Karpas-422 (cell line): Measurements from ENCODE around the gene UPK1B. TPM values are rescaled to one million over a fixed set of nuclear protein-coding genes. Genes with fewer than 3 reads are reported as not detected.
"Not testable (repeated sequence)": the region's sequence is repeated elsewhere in the genome, so short reads cannot be mapped to it uniquely, and the experiment has no call there.

ENCODE experiments used
- DNase-seq: peaks from one replicate; pipeline ENCODE4 v3.0.0-alpha.2; 2015
- H2AFZ ChIP-seq: fragments of 200-600 bp; sonication (generic); 2 replicates; pipeline ENCODE4 v1.6.1; 2014; ENCODE audit warnings: antibody characterized with exemption, low read length, mixed read lengths
- H3K27ac ChIP-seq: fragments of 200-600 bp; sonication (generic); 2 replicates; pipeline ENCODE4 v1.5.1; 2014; ENCODE audit warnings: mild to moderate bottlenecking, low read length, moderate library complexity
- H3K27me3 ChIP-seq: fragments of 200-600 bp; sonication (generic); 2 replicates; pipeline ENCODE4 v1.6.1; 2014; ENCODE audit warnings: low read length, mixed read lengths
- H3K36me3 ChIP-seq: fragments of 200-600 bp; sonication (generic); 2 replicates; pipeline ENCODE4 v1.6.1; 2014; ENCODE audit warnings: low read length, mixed read lengths; ENCODE audit not compliant: insufficient read depth
- H3K4me1 ChIP-seq: fragments of 200-600 bp; sonication (generic); 2 replicates; pipeline ENCODE4 v1.6.1; 2014; ENCODE audit warnings: mild to moderate bottlenecking, low read length, mixed read lengths
- H3K4me2 ChIP-seq: fragments of 200-600 bp; sonication (generic); 2 replicates; pipeline ENCODE4 v1.6.1; 2014; ENCODE audit warnings: low read length, low read depth, mild to moderate bottlenecking; ENCODE audit not compliant: poor library complexity, severe bottlenecking
- H3K4me3 ChIP-seq: fragments of 200-600 bp; sonication (generic); 2 replicates; pipeline ENCODE4 v1.5.1; 2014; ENCODE audit warnings: mild to moderate bottlenecking, antibody characterized with exemption, low read length, mixed read lengths
- H3K79me2 ChIP-seq: fragments of 200-600 bp; sonication (generic); 2 replicates; pipeline ENCODE4 v1.6.1; 2014; ENCODE audit warnings: mild to moderate bottlenecking, low read length, mixed read lengths
- H3K9ac ChIP-seq: fragments of 200-600 bp; sonication (generic); 2 replicates; pipeline ENCODE4 v1.6.0; 2014; ENCODE audit warnings: low read length
- H3K9me2 ChIP-seq: fragments of 200-600 bp; sonication (generic), shearing (Covaris generic); replicated peaks from 2 replicates; pipeline ENCODE4 v1.6.0; 2014; ENCODE audit warnings: mild to moderate bottlenecking, low read length, moderate library complexity; ENCODE audit not compliant: insufficient read depth
- H3K9me3 ChIP-seq: fragments of 300-700, 200-600 bp; sonication (generic); 2 replicates; pipeline ENCODE4 v1.6.1; 2014; ENCODE audit warnings: low read length, mixed read lengths
- H4K20me1 ChIP-seq: fragments of 200-600 bp; sonication (generic); 2 replicates; pipeline ENCODE4 v1.6.1; 2014; ENCODE audit warnings: mild to moderate bottlenecking, antibody characterized with exemption, low read length, low read depth; ENCODE audit not compliant: insufficient read depth
- total RNA-seq: library from RNA; depleted of rRNA; stranded (reverse); fragments of >200 nt; shearing (Covaris generic); gene quantifications from 2 replicates; pipeline ENCODE4 v1.2.3, GENCODE V29; 2014; ENCODE audit warnings: low replicate concordance; rRNA removed

UPK1B gene
- total RNA-seq, 1 experiment from 2014 or later: not detected

- Histone ChIP-seq H4K20me1 (no peaks in the 10 kb centered on the region), H3K9me3 (no peaks in the 10 kb centered on the region), H2AFZ (peak within 1 kb of the TSS; percentile 89), H3K4me1 (peaks cover 20% of the 10 kb centered on the region), H3K27ac (peak within 1 kb of the TSS; percentile 44), H3K27me3 (no peaks in the 10 kb centered on the region), H3K36me3 (0 out of 2 replicates have a peak, but pooled peaks cover 3% of the 10 kb centered on the region), H3K79me2 (peaks cover 41% of the 10 kb centered on the region), H3K4me3 (peak within 1 kb of the TSS; percentile 96), H3K9me2 (no peaks in the 10 kb centered on the region), H3K4me2 (peak within 1 kb of the TSS; percentile 99), H3K9ac (peak within 1 kb of the TSS; percentile 88)
- peak; percentile 93 for DNase-seq
These were observed 67.4 kb downstream of the UPK1B start, which contains the start of gene B4GALT4 for GRCh38 chr3:119240591-119241434. B4GALT4 (minus strand) TSS chr3:119240878; CDS start chr3:119230099, 10,779 bp downstream.

GRCh38 chr3:119242387-119243057 is 69.1 kb downstream of the UPK1B start:
- H3K27me3 ChIP-seq, H3K9me3 ChIP-seq, H3K4me3 ChIP-seq, H3K27ac ChIP-seq, H2AFZ ChIP-seq, DNase-seq, H3K4me2 ChIP-seq, H3K9me2 ChIP-seq, H3K36me3 ChIP-seq, H3K9ac ChIP-seq, H4K20me1 ChIP-seq: not testable (repeated sequence)
- Histone ChIP-seq H3K4me1 (peaks cover 20% of the 10 kb centered on the region), H3K79me2 (peaks cover 28% of the 10 kb centered on the region)

GRCh38 chr3:119243058-119243529 is 69.7 kb downstream of the UPK1B start:
- H3K27me3 ChIP-seq, H3K36me3 ChIP-seq, H3K4me2 ChIP-seq, DNase-seq, H3K9ac ChIP-seq, H3K27ac ChIP-seq, H2AFZ ChIP-seq, H3K4me3 ChIP-seq, H3K9me3 ChIP-seq, H4K20me1 ChIP-seq, H3K9me2 ChIP-seq: not testable (repeated sequence)
- H3K79me2 ChIP-seq: peaks cover 24% of the 10 kb centered on the region
- peaks cover 20% of the 10 kb centered on the region for H3K4me1 ChIP-seq

DNA sequence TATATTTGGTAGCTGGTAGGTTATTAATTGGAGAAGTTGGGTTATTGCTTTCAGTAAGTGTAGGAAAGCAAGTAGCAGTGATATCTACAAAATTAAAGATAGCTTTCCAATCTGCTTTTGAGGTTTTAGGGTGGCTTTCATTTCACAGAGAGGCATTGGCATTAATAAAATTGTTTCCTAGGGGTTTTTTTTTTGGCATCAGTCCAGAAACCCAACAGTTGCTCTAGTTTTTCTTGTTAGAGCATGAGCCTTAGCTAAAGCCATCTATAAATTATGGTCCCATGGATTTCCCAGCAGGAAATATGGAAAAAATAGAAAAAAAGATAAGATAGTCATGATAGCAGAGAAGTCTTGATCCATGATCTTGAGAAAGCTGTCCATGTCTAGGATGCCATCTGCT is 70.3 kb downstream of the UPK1B start:
- no peaks in the 10 kb centered on the region for H3K9me3 ChIP-seq

DNA sequence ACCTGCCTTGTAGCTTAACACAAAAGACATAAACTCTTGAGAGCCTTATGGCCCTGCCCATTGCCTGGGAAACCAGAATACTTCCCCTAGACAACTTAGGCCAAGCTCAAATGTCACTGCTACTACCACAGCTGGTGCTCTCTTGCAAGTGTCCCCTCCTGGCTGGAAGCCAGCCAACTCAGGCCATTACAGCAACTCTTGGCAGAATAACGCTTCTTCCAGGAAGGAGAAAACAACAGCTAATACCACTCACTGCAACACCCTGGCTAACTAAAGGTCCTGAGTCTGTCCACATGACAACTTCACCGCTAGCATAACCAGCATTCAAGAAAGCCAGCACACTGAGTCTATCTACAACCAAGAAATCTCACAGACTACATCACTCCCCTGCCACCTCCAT is 72.4 kb downstream of the UPK1B start:
- H4K20me1 ChIP-seq: no peaks in the 10 kb centered on the region
- peaks cover 6% of the 10 kb centered on the region for H3K4me1 ChIP-seq
- no peaks in the 10 kb centered on the region for H3K9me2 ChIP-seq
- H3K79me2 ChIP-seq: no peaks in the 10 kb centered on the region
- no peak overlapping the region for H3K4me3 ChIP-seq
- H3K27me3 ChIP-seq: no peaks in the 10 kb centered on the region
- no peaks in the 10 kb centered on the region for H3K36me3 ChIP-seq
- H2AFZ ChIP-seq: no peak overlapping the region
- no peak overlapping the region for H3K9ac ChIP-seq
- DNase-seq: no peak
- H3K4me2 ChIP-seq: no peak overlapping the region
- H3K9me3 ChIP-seq: no peaks in the 10 kb centered on the region
- no peak overlapping the region for H3K27ac ChIP-seq

More for the DNA sequence above, 70.3 kb downstream of the UPK1B start:
- Histone ChIP-seq H3K9ac (no peak overlapping the region), H3K4me1 (peaks cover 16% of the 10 kb centered on the region), H3K36me3 (no peaks in the 10 kb centered on the region), H3K4me3 (no peak overlapping the region), H3K4me2 (no peak overlapping the region), H3K27ac (no peak overlapping the region), H4K20me1 (no peaks in the 10 kb centered on the region), H3K9me2 (no peaks in the 10 kb centered on the region), H2AFZ (no peak overlapping the region), H3K79me2 (peaks cover 18% of the 10 kb centered on the region), H3K27me3 (no peaks in the 10 kb centered on the region)
- DNase-seq: no peak

Other genes with a start within 250 kb of the UPK1B start
- not detected in 2 replicates for gene IGSF11, start 138.8 kb upstream of the UPK1B start, total RNA-seq
- not detected in 2 replicates for gene TEX55, start 27.4 kb upstream of the UPK1B start, total RNA-seq
- 9.8 and 11.7 TPM in 2 replicates for gene B4GALT4, start 67.3 kb downstream of the UPK1B start, total RNA-seq
- gene ARHGAP31, start 120.8 kb downstream of the UPK1B start, total RNA-seq: 1.2 TPM in 1 of 2 replicates, not detected in the other